ENCODE results near the gene COPS7B. TPM values are rescaled to one million over a fixed set of nuclear protein-coding genes. Genes with fewer than 3 reads are reported as not detected.

COPS7B gene
- total RNA-seq, 1 experiment from 2014 or later = 41.5 TPM

DNA sequence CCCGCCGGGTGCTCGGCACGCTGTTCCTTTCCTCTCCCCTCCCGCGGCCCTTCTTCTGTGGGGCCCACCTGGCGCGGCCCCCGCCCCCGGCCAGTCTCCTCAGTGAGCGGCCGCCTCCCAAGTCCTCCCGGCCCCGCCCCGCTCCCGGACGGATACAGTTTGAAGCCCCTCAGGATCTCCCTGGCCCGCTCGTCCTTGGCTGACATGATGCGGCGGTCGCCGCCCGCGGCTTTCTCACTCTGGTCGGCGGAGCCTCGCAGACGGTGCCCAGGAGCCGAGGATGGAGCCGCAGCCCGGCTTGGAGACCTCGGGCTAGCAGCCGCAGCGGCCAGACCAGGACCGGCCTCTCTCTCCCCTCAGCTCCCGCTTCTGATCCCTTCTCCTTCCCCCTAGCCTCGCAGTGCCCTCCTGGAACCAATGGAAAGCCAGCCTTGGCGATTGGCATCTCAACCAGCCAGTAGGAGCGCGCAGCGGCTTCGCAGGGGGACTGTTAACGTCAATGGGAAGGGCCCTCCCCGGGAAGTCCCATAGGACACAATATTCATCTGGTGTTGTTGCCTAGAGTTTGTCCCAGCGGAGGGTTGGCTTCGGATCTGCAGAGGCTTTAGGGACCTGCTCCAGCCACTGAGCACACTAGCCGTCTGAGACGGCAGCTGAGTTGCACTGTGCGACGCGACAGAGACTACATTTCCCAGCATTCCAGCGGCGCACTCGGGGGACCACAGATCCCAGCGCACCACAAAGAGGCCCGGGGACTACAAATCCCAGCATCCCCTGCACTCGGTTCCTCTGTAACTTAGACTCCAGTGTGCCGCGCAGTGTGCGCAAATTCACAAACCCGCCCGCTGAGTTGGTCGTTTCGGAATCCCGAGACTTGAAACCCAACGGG lies 5.1 kb upstream of the COPS7B start, which contains the start of gene PDE6D:
PDE6D (minus strand) TSS at position 374 of the 889 bp plus-strand sequence; CDS start at position 206, 168 bp downstream.
- H3K9me3 Mint-ChIP-seq (ENCODE audit: unreplicated experiment) = no peaks in the 10 kb centered on the region
- peak within 1 kb of the TSS; percentile 95 for H3K27ac Mint-ChIP-seq (ENCODE audit: low read depth, unreplicated experiment)
- intact Hi-C loops (cut with micrococcal nuclease) = loop anchor here (5.0 kb wide), 1 partner anchor 69 kb away; no protein-coding TSS in a partner anchor
- TF ChIP-seq, protein P1, sequence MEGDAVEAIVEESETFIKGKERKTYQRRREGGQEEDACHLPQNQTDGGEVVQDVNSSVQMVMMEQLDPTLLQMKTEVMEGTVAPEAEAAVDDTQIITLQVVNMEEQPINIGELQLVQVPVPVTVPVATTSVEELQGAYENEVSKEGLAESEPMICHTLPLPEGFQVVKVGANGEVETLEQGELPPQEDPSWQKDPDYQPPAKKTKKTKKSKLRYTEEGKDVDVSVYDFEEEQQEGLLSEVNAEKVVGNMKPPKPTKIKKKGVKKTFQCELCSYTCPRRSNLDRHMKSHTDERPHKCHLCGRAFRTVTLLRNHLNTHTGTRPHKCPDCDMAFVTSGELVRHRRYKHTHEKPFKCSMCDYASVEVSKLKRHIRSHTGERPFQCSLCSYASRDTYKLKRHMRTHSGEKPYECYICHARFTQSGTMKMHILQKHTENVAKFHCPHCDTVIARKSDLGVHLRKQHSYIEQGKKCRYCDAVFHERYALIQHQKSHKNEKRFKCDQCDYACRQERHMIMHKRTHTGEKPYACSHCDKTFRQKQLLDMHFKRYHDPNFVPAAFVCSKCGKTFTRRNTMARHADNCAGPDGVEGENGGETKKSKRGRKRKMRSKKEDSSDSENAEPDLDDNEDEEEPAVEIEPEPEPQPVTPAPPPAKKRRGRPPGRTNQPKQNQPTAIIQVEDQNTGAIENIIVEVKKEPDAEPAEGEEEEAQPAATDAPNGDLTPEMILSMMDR (IDR thresholded peaks at IDR 0.05; ENCODE audit: unreplicated experiment) = no peak
- no TSS peak for BruUV-seq (replicated peaks)
- DNase-seq (ENCODE audit: unreplicated experiment) = peak; percentile 99
- H3K4me3 Mint-ChIP-seq (ENCODE audit: unreplicated experiment) = peak within 1 kb of the TSS; percentile 98
- no peaks in the 10 kb centered on the region for H3K27me3 Mint-ChIP-seq (ENCODE audit: insufficient read depth, unreplicated experiment)
- H3K4me1 Mint-ChIP-seq (ENCODE audit: insufficient read depth, unreplicated experiment) = peaks cover 30% of the 10 kb centered on the region
- ChIA-PET CTCF (interaction anchor here (1.5 kb wide), 1 partner anchor 14 kb away, joined by 3 read pairs; no protein-coding TSS in a partner anchor), POLR2A (interaction anchor here (0.6 to 1.8 kb wide), 14 partner anchors 9 to 311 kb away, joined by 3 to 12 read pairs (median 4); no protein-coding TSS in a partner anchor)
- H3K36me3 Mint-ChIP-seq (ENCODE audit: insufficient read depth, unreplicated experiment) = peaks cover 14% of the 10 kb centered on the region

DNA sequence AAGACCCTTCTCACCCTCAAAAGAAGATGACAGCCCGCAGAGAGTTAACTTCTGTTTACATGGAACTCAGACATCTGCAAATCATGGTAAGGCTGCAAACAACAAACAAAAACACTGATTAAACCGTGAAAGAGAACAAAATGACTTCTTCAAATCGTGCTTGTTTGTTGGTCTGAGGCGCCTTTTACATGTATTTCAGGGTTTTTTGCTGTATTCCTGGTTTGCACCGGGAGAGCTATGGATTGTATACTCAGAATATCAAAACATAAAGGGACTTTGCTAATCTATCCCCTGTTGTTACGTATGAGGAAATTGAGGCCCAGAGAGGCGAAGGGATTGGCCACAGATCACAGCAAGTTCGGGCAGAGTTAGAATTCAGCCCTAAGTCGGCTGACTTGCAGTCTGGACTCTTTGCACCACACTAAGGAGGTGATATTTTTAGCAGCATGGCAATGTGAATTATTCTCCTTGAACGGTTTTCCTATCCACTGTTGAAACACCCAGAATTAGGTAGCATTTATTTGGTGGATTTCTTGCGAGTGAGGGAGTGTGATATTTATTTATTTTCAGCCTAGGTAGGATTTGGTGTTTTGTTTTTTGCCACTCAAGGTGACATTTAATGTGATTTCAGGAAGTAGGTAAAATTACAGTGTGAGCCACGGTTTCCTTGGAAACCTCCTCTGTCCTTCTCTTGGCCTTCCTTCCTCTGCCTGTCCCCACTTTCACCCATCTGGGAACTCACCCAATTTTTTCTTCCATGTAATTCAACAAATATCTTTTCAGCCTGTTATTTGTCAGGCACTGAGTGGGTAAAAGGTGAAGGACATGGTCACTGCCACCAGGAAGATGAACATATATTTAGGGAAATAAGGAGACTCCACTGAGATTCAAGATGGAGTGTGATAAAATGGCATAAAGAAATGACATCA lies 4.2 kb upstream of the COPS7B start:
- CTCF ChIA-PET = interaction anchor here (1.5 kb wide), 1 partner anchor 13 kb away, joined by 3 read pairs; no protein-coding TSS in a partner anchor
- TSS peak; percentile 29 for BruUV-seq (replicated peaks)
- no peaks in the 10 kb centered on the region for H3K9me3 Mint-ChIP-seq (ENCODE audit: unreplicated experiment)
- H3K36me3 Mint-ChIP-seq (ENCODE audit: insufficient read depth, unreplicated experiment) = peaks cover 14% of the 10 kb centered on the region
- intact Hi-C loops (cut with micrococcal nuclease) = loop anchor here (5.0 kb wide), 1 partner anchor 70 kb away; no protein-coding TSS in a partner anchor
- H3K4me3 Mint-ChIP-seq (ENCODE audit: unreplicated experiment) = peak overlapping the region; percentile 98
- TF ChIP-seq, protein P1 (IDR thresholded peaks at IDR 0.05; ENCODE audit: unreplicated experiment) = no peak
- no peaks in the 10 kb centered on the region for H3K27me3 Mint-ChIP-seq (ENCODE audit: insufficient read depth, unreplicated experiment)
- peak; percentile 61 for DNase-seq (ENCODE audit: unreplicated experiment)
- peak overlapping the region; percentile 95 for H3K27ac Mint-ChIP-seq (ENCODE audit: low read depth, unreplicated experiment)
- peaks cover 32% of the 10 kb centered on the region for H3K4me1 Mint-ChIP-seq (ENCODE audit: insufficient read depth, unreplicated experiment)
- POLR2A ChIA-PET = interaction anchor here (0.7 to 1.8 kb wide), 10 partner anchors 10 to 1949 kb away, joined by 3 to 12 read pairs (median 4); no protein-coding TSS in a partner anchor

DNA sequence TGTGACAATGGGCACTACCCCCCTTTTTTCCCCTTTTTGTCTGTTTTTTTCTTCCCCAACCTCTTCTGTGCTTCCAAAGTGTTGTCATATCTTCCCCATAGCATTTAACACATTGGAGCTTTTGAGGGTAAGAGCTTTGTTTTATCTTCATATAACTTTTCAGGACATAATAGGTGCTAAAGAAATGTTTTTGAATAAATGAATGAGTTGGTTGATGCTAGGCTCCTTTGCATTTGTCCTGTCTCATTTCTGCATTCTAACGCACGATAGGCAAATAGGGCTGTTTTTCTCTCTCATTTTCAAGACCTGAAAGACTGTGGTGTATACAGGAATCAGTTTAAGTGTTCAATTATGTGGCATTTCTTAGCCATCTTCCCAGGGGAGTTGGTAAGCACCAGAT lies 832 bp upstream of the COPS7B start:
- peak overlapping the region; percentile 63 for H3K27ac Mint-ChIP-seq (ENCODE audit: low read depth, unreplicated experiment)
- CTCF ChIA-PET = interaction anchor here (0.6 to 2.2 kb wide), 4 partner anchors 15 to 172 kb away, joined by 3 to 14 read pairs (median 4); no protein-coding TSS in a partner anchor

More for the DNA sequence above, 832 bp upstream of the COPS7B start:
- no peaks in the 10 kb centered on the region for H3K27me3 Mint-ChIP-seq (ENCODE audit: insufficient read depth, unreplicated experiment)
- DNase-seq (ENCODE audit: unreplicated experiment) = no peak
- peaks cover 39% of the 10 kb centered on the region for H3K4me1 Mint-ChIP-seq (ENCODE audit: insufficient read depth, unreplicated experiment)
- H3K9me3 Mint-ChIP-seq (ENCODE audit: unreplicated experiment) = no peaks in the 10 kb centered on the region
- intact Hi-C loops (cut with micrococcal nuclease) = no loop called here
- TF ChIP-seq, protein P1 (IDR thresholded peaks at IDR 0.05; ENCODE audit: unreplicated experiment) = no peak
- no TSS peak for BruUV-seq (replicated peaks)
- H3K36me3 Mint-ChIP-seq (ENCODE audit: insufficient read depth, unreplicated experiment) = peaks cover 34% of the 10 kb centered on the region
- peak overlapping the region; percentile 85 for H3K4me3 Mint-ChIP-seq (ENCODE audit: unreplicated experiment)
- POLR2A ChIA-PET = interaction anchor here (0.6 to 1.6 kb wide), 11 partner anchors 9 to 765 kb away, joined by 3 to 5 read pairs (median 3); partner anchors contain the start of genes DIS3L2, EIF4E2 and PTMA
